HEK293T (cell line): ENCODE measurements around the gene CLEC16A.

Source experiments
- BHLHE40 ChIP-seq: fragments of 450-650 bp; IDR thresholded peaks from 2 replicates; pipeline ENCODE4 v1.6.1; 2016; ENCODE audit warnings: mild to moderate bottlenecking, moderate library complexity, borderline replicate concordance
- FOXK2 ChIP-seq: fragments of 450-650 bp; IDR thresholded peaks from 2 replicates; pipeline ENCODE4 v1.6.1; 2016; ENCODE audit warnings: mild to moderate bottlenecking
- TARDBP ChIP-seq: fragments of 450-650 bp; IDR thresholded peaks from 2 replicates; pipeline ENCODE4 v1.6.1; 2016
- ZNF384 ChIP-seq: fragments of 450-650 bp; IDR thresholded peaks from 2 replicates; pipeline ENCODE4 v1.6.1; 2016

GRCh38 chr16:11179574-11179973, 235.2 kb downstream of the CLEC16A start:
- no peak for TF ChIP-seq BHLHE40
- no peak for TF ChIP-seq ZNF384
- TF ChIP-seq TARDBP = no peak
- TF ChIP-seq FOXK2 = no peak
